ENCODE measurements around the gene IRAG1. TPM values are rescaled to one million over a fixed set of nuclear protein-coding genes. Genes with fewer than 3 reads are reported as not detected.

Gene IRAG1
- total and polyA plus RNA-seq, 2 donors (not counting 1 experiment from before 2014, with no cell fraction given): 0.27 to 0.32 TPM

- Histone ChIP-seq H3K36me3 (replicated peaks in 1 of 2; ENCODE audit: control extremely low read depth in 1 of 2, control insufficient read depth in 1 of 2, extremely low read depth in 1 of 2, insufficient read depth in 2 of 2, low read length in 1 of 2) (no peaks in the 10 kb centered on the region), H3K4me2 (replicated peaks; ENCODE audit: low read depth, low read length, poor library complexity, severe bottlenecking) (no peak overlapping the region), H3K4me3 (ENCODE audit: control extremely low read depth in 1 of 5, extremely low read depth in 1 of 5, insufficient read depth in 1 of 5, low read depth in 2 of 5, low read length in 4 of 5) (no peak overlapping the region), H3K79me2 (ENCODE audit: control insufficient read depth, insufficient read depth, low read length) (no peaks in the 10 kb centered on the region), H3K9ac (ENCODE audit: low read length) (no peak overlapping the region), H3K27me3 (replicated peaks in 1 of 4; ENCODE audit: control extremely low read depth in 1 of 4, control insufficient read depth in 3 of 4, insufficient read depth in 4 of 4, low read length in 3 of 4) (no peaks in the 10 kb centered on the region), H3K4me1 (ENCODE audit: control insufficient read depth in 2 of 2, insufficient read depth in 2 of 2, low read length in 2 of 2) (no peaks in the 10 kb centered on the region), H3K9me3 (ENCODE audit: control extremely low read depth in 1 of 3, control insufficient read depth in 2 of 3, insufficient read depth in 1 of 3, low read length in 2 of 3) (no peaks in the 10 kb centered on the region), H2AFZ (ENCODE audit: insufficient read depth, low read depth, low read length, poor library complexity, severe bottlenecking) (no peak overlapping the region), H4K20me1 (ENCODE audit: control insufficient read depth, insufficient read depth, low read length, poor library complexity, severe bottlenecking) (no peaks in the 10 kb centered on the region), H3K27ac (ENCODE audit: low read length in 2 of 2) (no peak overlapping the region)
- POLR2A ChIA-PET: no interaction called here
- ATAC-seq (ENCODE audit: low read depth): no peak
- Mint-ChIP-seq H3K27ac (no peak overlapping the region), H3K4me3 (no peak overlapping the region), H3K4me1 (no peaks in the 10 kb centered on the region), H3K27me3 (peaks cover 3% of the 10 kb centered on the region), H3K9me3 (ENCODE audit: insufficient read depth) (no peaks in the 10 kb centered on the region)
- CTCF ChIA-PET: interaction anchor here (0.9 kb wide), 1 partner anchor 310 kb away, joined by 3 read pairs; no protein-coding TSS in a partner anchor
- WGBS (ENCODE audit: insufficient coverage): 100% methylated on average over 5 of the region's 9 CpGs
- no peak for TF ChIP-seq EZH2 (IDR thresholded peaks at IDR 0.05; ENCODE audit: borderline replicate concordance, insufficient read depth, low read depth, low read length, poor library complexity, severe bottlenecking)
- no peak for TF ChIP-seq CTCF (IDR thresholded peaks at IDR 0.05)
- no peak for DNase-seq
- intact Hi-C loops (cut with micrococcal nuclease): no loop called here
Measured at GRCh38 chr11:10716543-10717259, 23.1 kb upstream of the IRAG1 start.

GRCh38 chr11:10716122-10716521 lies 22.6 kb upstream of the IRAG1 start:
- WGBS (ENCODE audit: insufficient coverage): no CpG with 5 or more reads among the region's 3 CpGs
- H2AFZ ChIP-seq (ENCODE audit: insufficient read depth, low read depth, low read length, poor library complexity, severe bottlenecking): no peak overlapping the region
- Mint-ChIP-seq H3K9me3 (ENCODE audit: insufficient read depth) (no peaks in the 10 kb centered on the region), H3K27me3 (peaks cover 3% of the 10 kb centered on the region), H3K4me1 (no peaks in the 10 kb centered on the region), H3K4me3 (no peak overlapping the region), H3K27ac (no peak overlapping the region)
- H3K4me1 ChIP-seq (ENCODE audit: control insufficient read depth in 2 of 2, insufficient read depth in 2 of 2, low read length in 2 of 2): no peaks in the 10 kb centered on the region
- ATAC-seq (ENCODE audit: low read depth): no peak
- H3K27ac ChIP-seq (ENCODE audit: low read length in 2 of 2): no peak overlapping the region
- TF ChIP-seq EZH2 (IDR thresholded peaks at IDR 0.05; ENCODE audit: borderline replicate concordance, insufficient read depth, low read depth, low read length, poor library complexity, severe bottlenecking) (no peak), CTCF (IDR thresholded peaks at IDR 0.05) (no peak)
- no peak overlapping the region for H3K9ac ChIP-seq (ENCODE audit: low read length)
- no peaks in the 10 kb centered on the region for H4K20me1 ChIP-seq (ENCODE audit: control insufficient read depth, insufficient read depth, low read length, poor library complexity, severe bottlenecking)
- ChIA-PET CTCF (no interaction called here), POLR2A (no interaction called here)
- H3K4me2 ChIP-seq (replicated peaks; ENCODE audit: low read depth, low read length, poor library complexity, severe bottlenecking): no peak overlapping the region
- H3K79me2 ChIP-seq (ENCODE audit: control insufficient read depth, insufficient read depth, low read length): no peaks in the 10 kb centered on the region
- no peak overlapping the region for H3K4me3 ChIP-seq (ENCODE audit: control extremely low read depth in 1 of 5, extremely low read depth in 1 of 5, insufficient read depth in 1 of 5, low read depth in 2 of 5, low read length in 4 of 5)
- intact Hi-C loops (cut with micrococcal nuclease): no loop called here
- no peaks in the 10 kb centered on the region for H3K36me3 ChIP-seq (replicated peaks in 1 of 2; ENCODE audit: control extremely low read depth in 1 of 2, control insufficient read depth in 1 of 2, extremely low read depth in 1 of 2, insufficient read depth in 2 of 2, low read length in 1 of 2)
- no peaks in the 10 kb centered on the region for H3K9me3 ChIP-seq (ENCODE audit: control extremely low read depth in 1 of 3, control insufficient read depth in 2 of 3, insufficient read depth in 1 of 3, low read length in 2 of 3)
- DNase-seq: no peak
- no peaks in the 10 kb centered on the region for H3K27me3 ChIP-seq (replicated peaks in 1 of 4; ENCODE audit: control extremely low read depth in 1 of 4, control insufficient read depth in 3 of 4, insufficient read depth in 4 of 4, low read length in 3 of 4)

Measured in B cell (primary cell).